C4-2B (cell line): ENCODE measurements around the gene RASD2.

Experiments
- CTCF ChIP-seq: fragments of 450-650 bp; conservative IDR thresholded peaks from 2 replicates; pipeline ENCODE4 v1.5.1; 2017; ENCODE audit warnings: mild to moderate bottlenecking
- ZFX ChIP-seq: fragments of 450-650 bp; IDR thresholded peaks from 2 replicates; pipeline ENCODE4 v1.6.1; 2017

- no peak for TF ChIP-seq CTCF
- no peak for TF ChIP-seq ZFX
These were observed 23.9 kb upstream of the RASD2 start for GRCh38 chr22:35516723-35517122.
